Heart right ventricle (tissue), 16 donors: ENCODE measurements around the gene DOCK2. TPM values are rescaled to one million over a fixed set of nuclear protein-coding genes. Genes with fewer than 3 reads are reported as not detected.

Experiments used
- ATAC-seq, 8 donors: fragments of 200-7000 bp; cut with Tn5 transposase; one replicate each; pipeline ENCODE4 v1.9.1; 2020; ENCODE audit warnings: mild to moderate bottlenecking in 8 of 8, moderate library complexity in 8 of 8, moderate number of reproducible peaks in 1 of 8
- DNase-seq, 2 donors: peaks; one replicate each; pipeline ENCODE4 v3.0.0-alpha.2; 2020
- H3K27ac ChIP-seq, 10 donors: fragments of 200-600 bp; sonication (generic) in 2 of 10; one replicate each; pipeline versions ENCODE4 v1.5.0 to v1.8.0; 2020 to 2022; ENCODE audit warnings: mild to moderate bottlenecking in 3 of 10
- H3K27me3 ChIP-seq, 7 donors: fragments of 200-600 bp; one replicate each; pipeline ENCODE4 v1.8.0; 2021 to 2022; ENCODE audit warnings: mild to moderate bottlenecking in 2 of 7
- H3K36me3 ChIP-seq, 9 donors: fragments of 200-600 bp; sonication (generic) in 1 of 9; one replicate each; pipeline versions ENCODE4 v1.5.0 to v1.8.0; 2020 to 2022; ENCODE audit warnings: mild to moderate bottlenecking in 2 of 9
- H3K4me1 ChIP-seq, 9 donors: fragments of 200-600 bp; sonication (generic) in 1 of 9; one replicate each; pipeline versions ENCODE4 v1.5.0 to v1.8.0; 2020 to 2022; ENCODE audit warnings: mild to moderate bottlenecking in 4 of 9
- H3K4me3 ChIP-seq, 10 donors: fragments of 200-600 bp; sonication (generic) in 2 of 10; one replicate each; pipeline versions ENCODE4 v1.5.0 to v1.8.0; 2020 to 2022; ENCODE audit warnings: mild to moderate bottlenecking in 7 of 10, moderate library complexity in 2 of 10
- H3K9me3 ChIP-seq, 11 donors: fragments of 200-600 bp in 10 of 11; sonication (generic) in 2 of 11; one replicate each; pipeline versions ENCODE4 v1.5.0 to v1.8.0; 2013 to 2022; ENCODE audit warnings: mild to moderate bottlenecking in 2 of 11, control low read depth in 1 of 11, moderate library complexity in 1 of 11
- CTCF ChIP-seq, 9 donors: fragments of 200-600 bp; sonication (generic) in 2 of 9; IDR thresholded peaks; one replicate each; pipeline versions ENCODE4 v1.5.0 to v1.8.0; 2021 to 2022; ENCODE audit warnings: antibody characterized with exemption in 9 of 9, mild to moderate bottlenecking in 5 of 9, moderate library complexity in 1 of 9
- WGBS, 2 donors: extraction: QIAGEN DNeasy Blood & Tissue Kit; methylation state at CpG; one replicate each; pipeline ENCODE4 v1.1.7; 2013; ENCODE audit warnings: inconsistent platforms in 1 of 2; 5-methylcytosine and 5-hydroxymethylcytosine counted together
- intact Hi-C, 10 donors: fragments of 100-400 bp; cut with DNase I; formaldehyde crosslinking; loops; one replicate each; pipeline versions ENCODE4 v1.11.1 to v1.14.2; 2022
- polyA plus RNA-seq, 2 donors: library from polyadenylated mRNA; stranded (reverse); fragments of 200-250 nt; gene quantifications; one replicate each; pipeline ENCODE4 v1.2.3, GENCODE V29; 2013
- total RNA-seq, 10 donors: library from RNA; stranded (reverse); fragmentation: NEBNext Ultra II Directional in 3 of 10; extraction: Animal tissue kit (Norgen Biotek cat#: 25700) in 3 of 10; gene quantifications; one replicate each; pipeline versions ENCODE4 v1.2.1 to v1.2.4, GENCODE V29; 2021 to 2023
- donor health status: Arrhythmogenic right ventricular cardiomyopathy.
- donor health status: ischemic (EF 13 %, LVEDD 7.1; RV severe dilation, severe dysfunction).
- donor health status: healthy with polysubstance abuse.
- donor health status: DM: no; HTN: yes; CAD: no.
- donor health status: DM: no; HTN: no; CAD: no.
- donor health status: ischemic (EF 25% LVEDD 6.9; RV normal size, moderate dysfunction).
- donor health status: ischemic (EF 25% LVEDD 5.7; RV mildly dilated, moderate dysfunction).
- donor health status: healthy.
- donor health status: DM: yes; HTN: yes; CAD: no.
- donor health status: Ischemic cardiomyopathy.
- donor health status: ischemic (EF 35%, LVEDD 5.7; RV mildly dilated, moderate dysfunction).
- donor health status: nonischemic (EF 11% LVEDD 7.7; RV severe dilation, severe dysfunction).
- donor health status: DM: yes; HTN: yes; CAD: no.
- donor health status: PGD.
- donor health status: ischemic (EF 29% LVEDD 5.4; RV normal size, mild dysfunction).
- donor health status: nonischemic (EF 23%, LVEDD 6.1; RV moderate dilation, normal function).

Gene DOCK2
- total and polyA plus RNA-seq, 12 donors: 1.2 to 24.6 (median 4.2) TPM

GRCh38 chr5:169861934-169862333, 224.9 kb downstream of the DOCK2 start:
- Histone ChIP-seq H3K9me3 (no peaks in the 10 kb centered on the region), H3K4me1 (no peaks in the 10 kb centered on the region), H3K27ac (no peak overlapping the region), H3K4me3 (no peak overlapping the region), H3K27me3 (peaks cover 0 to 14% (median 0%) of the 10 kb centered on the region in 7 donors), H3K36me3 (no peaks in the 10 kb centered on the region)
- intact Hi-C loops: no loop called here
- TF ChIP-seq CTCF (IDR thresholded peaks at IDR 0.05): no peak
- no peak for DNase-seq
- ATAC-seq: no peak
- 72 to 75% methylated on average over 2 of the region's 2 CpGs for WGBS, 2 donors

- DNase-seq: no peak
- no peaks in the 10 kb centered on the region for H3K9me3 ChIP-seq
- H3K27ac ChIP-seq: no peak overlapping the region
- ATAC-seq: no peak
- no peak overlapping the region for H3K4me3 ChIP-seq
- no peaks in the 10 kb centered on the region for H3K36me3 ChIP-seq
- H3K27me3 ChIP-seq: peaks cover 0 to 14% (median 0%) of the 10 kb centered on the region in 7 donors
- H3K4me1 ChIP-seq: no peaks in the 10 kb centered on the region
- WGBS, 2 donors: 75 to 80% methylated on average over 4 of the region's 4 CpGs
- intact Hi-C loops: no loop called here
- no peak for TF ChIP-seq CTCF (IDR thresholded peaks at IDR 0.05)
Observed at GRCh38 chr5:169862391-169862811, 225.3 kb downstream of the DOCK2 start.

- H3K4me1 ChIP-seq: no peaks in the 10 kb centered on the region
- DNase-seq (no peak), ATAC-seq (no peak)
- intact Hi-C loops: no loop called here
- no peak overlapping the region for H3K4me3 ChIP-seq
- WGBS, 2 donors: 81 to 86% methylated on average over 1 of the region's 1 CpG
- peaks cover 0 to 9% (median 0%) of the 10 kb centered on the region in 9 donors for H3K36me3 ChIP-seq
- H3K9me3 ChIP-seq: no peaks in the 10 kb centered on the region
- H3K27me3 ChIP-seq: peaks cover 0 to 14% (median 0%) of the 10 kb centered on the region in 7 donors
- H3K27ac ChIP-seq: no peak overlapping the region
- TF ChIP-seq CTCF (IDR thresholded peaks at IDR 0.05): no peak
Observed at GRCh38 chr5:169864483-169864882, 227.4 kb downstream of the DOCK2 start.

GRCh38 chr5:169867347-169867746, 230.3 kb downstream of the DOCK2 start:
- Histone ChIP-seq H3K27me3 (peaks cover 0 to 14% (median 0%) of the 10 kb centered on the region in 7 donors), H3K36me3 (peaks cover 0 to 11% (median 0%) of the 10 kb centered on the region in 9 donors), H3K4me1 (peaks cover 0 to 5% (median 0%) of the 10 kb centered on the region in 9 donors), H3K4me3 (no peak overlapping the region), H3K9me3 (no peaks in the 10 kb centered on the region), H3K27ac (no peak overlapping the region)
- no peak for DNase-seq
- intact Hi-C loops: no loop called here
- no peak for ATAC-seq
- 92 to 94% methylated on average over 2 of the region's 2 CpGs for WGBS, 2 donors
- no peak for TF ChIP-seq CTCF (IDR thresholded peaks at IDR 0.05)
